Loucy (cell line): ENCODE data around the gene PARN.

Experiments used
- EZH2phosphoT487 ChIP-seq: fragments of 200-600 bp; IDR thresholded peaks from 2 replicates; pipeline ENCODE4 v1.6.1; 2018; ENCODE audit warnings: antibody characterized with exemption, mild to moderate bottlenecking, moderate library complexity, borderline replicate concordance
- TF ChIP-seq, protein P1 (sequence below): fragments of 200-600 bp; sonication (generic); conservative IDR thresholded peaks from 2 replicates; pipeline ENCODE4 v1.5.1; 2014; ENCODE audit warnings: mild to moderate bottlenecking, antibody characterized with exemption, low read length

GRCh38 chr16:14527411-14528044 lies 102.5 kb downstream of the PARN start:
- TF ChIP-seq, protein P1, sequence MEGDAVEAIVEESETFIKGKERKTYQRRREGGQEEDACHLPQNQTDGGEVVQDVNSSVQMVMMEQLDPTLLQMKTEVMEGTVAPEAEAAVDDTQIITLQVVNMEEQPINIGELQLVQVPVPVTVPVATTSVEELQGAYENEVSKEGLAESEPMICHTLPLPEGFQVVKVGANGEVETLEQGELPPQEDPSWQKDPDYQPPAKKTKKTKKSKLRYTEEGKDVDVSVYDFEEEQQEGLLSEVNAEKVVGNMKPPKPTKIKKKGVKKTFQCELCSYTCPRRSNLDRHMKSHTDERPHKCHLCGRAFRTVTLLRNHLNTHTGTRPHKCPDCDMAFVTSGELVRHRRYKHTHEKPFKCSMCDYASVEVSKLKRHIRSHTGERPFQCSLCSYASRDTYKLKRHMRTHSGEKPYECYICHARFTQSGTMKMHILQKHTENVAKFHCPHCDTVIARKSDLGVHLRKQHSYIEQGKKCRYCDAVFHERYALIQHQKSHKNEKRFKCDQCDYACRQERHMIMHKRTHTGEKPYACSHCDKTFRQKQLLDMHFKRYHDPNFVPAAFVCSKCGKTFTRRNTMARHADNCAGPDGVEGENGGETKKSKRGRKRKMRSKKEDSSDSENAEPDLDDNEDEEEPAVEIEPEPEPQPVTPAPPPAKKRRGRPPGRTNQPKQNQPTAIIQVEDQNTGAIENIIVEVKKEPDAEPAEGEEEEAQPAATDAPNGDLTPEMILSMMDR = no peak
- no peak for TF ChIP-seq EZH2phosphoT487
